Immature natural killer cell (primary cell): ENCODE measurements around the gene DFFA. TPM values are rescaled to one million over a fixed set of nuclear protein-coding genes. Genes with fewer than 3 reads are reported as not detected.
"Not testable (repeated sequence)": the region's sequence is repeated elsewhere in the genome, so short reads cannot be mapped to it uniquely, and the experiment has no call there.

ENCODE experiments used
- DNase-seq, 3 donors: peaks; one replicate each; pipeline ENCODE4 v3.0.0; 2022; ENCODE audit warnings: mixed read lengths in 1 of 3
- H3K27ac Mint-ChIP-seq, 6 donors: one replicate each; pipeline ENCODE4 v1.8.0; 2020; ENCODE audit warnings: mixed read lengths in 6 of 6, mild to moderate bottlenecking in 5 of 6, inconsistent platforms in 4 of 6, moderate library complexity in 3 of 6
- H3K27me3 Mint-ChIP-seq, 3 donors: one replicate each; pipeline ENCODE4 v1.8.0; 2020 to 2021; ENCODE audit warnings: low read depth in 3 of 3, mild to moderate bottlenecking in 3 of 3, mixed read lengths in 3 of 3, moderate library complexity in 3 of 3, inconsistent platforms in 1 of 3
- H3K36me3 Mint-ChIP-seq, 3 donors: one replicate each; pipeline ENCODE4 v1.8.0; 2020; ENCODE audit warnings: mixed read lengths in 3 of 3, inconsistent platforms in 2 of 3, mild to moderate bottlenecking in 2 of 3
- H3K4me1 Mint-ChIP-seq, 2 donors: one replicate each; pipeline ENCODE4 v1.8.0; 2020; ENCODE audit warnings: inconsistent platforms in 2 of 2, mild to moderate bottlenecking in 2 of 2, mixed read lengths in 2 of 2, moderate library complexity in 1 of 2
- H3K4me3 Mint-ChIP-seq, 5 donors: one replicate each; pipeline ENCODE4 v1.8.0; 2020; ENCODE audit warnings: mild to moderate bottlenecking in 5 of 5, mixed read lengths in 5 of 5, inconsistent platforms in 3 of 5, moderate library complexity in 3 of 5
- H3K9me3 Mint-ChIP-seq, 6 donors: one replicate each; pipeline ENCODE4 v1.8.0; 2020; ENCODE audit warnings: mild to moderate bottlenecking in 6 of 6, mixed read lengths in 6 of 6, inconsistent platforms in 4 of 6, moderate library complexity in 3 of 6
- polyA plus RNA-seq, 3 donors: library from polyadenylated mRNA; unstranded; fragments of 300-500 nt; fragmentation: Illumina TruSeq; gene quantifications; one replicate each; pipeline ENCODE4 v1.2.3, GENCODE V29; 2021

Gene DFFA
- polyA plus RNA-seq, 3 donors from 2014 or later, result 24.9 to 37.6 (median 28.6) TPM

- Mint-ChIP-seq H3K4me3 (no peak overlapping the region), H3K9me3 (no peaks in the 10 kb centered on the region), H3K27ac (no peak overlapping the region), H3K4me1 (peaks cover 27 to 37% of the 10 kb centered on the region in 2 donors), H3K36me3 (peaks cover 0 to 14% (median 8%) of the 10 kb centered on the region in 3 donors), H3K27me3 (peaks cover 0 to 1% (median 0%) of the 10 kb centered on the region in 3 donors)
- DNase-seq, result no peak
These were observed 2.3 kb downstream of the DFFA start for GRCh38 chr1:10470043-10470442.

GRCh38 chr1:10467078-10467477, 5.3 kb downstream of the DFFA start:
- Mint-ChIP-seq H3K4me1 (peaks cover 11 to 14% of the 10 kb centered on the region in 2 donors), H3K27ac (no peak overlapping the region), H3K36me3 (peaks cover 8 to 31% (median 10%) of the 10 kb centered on the region in 3 donors), H3K9me3 (no peaks in the 10 kb centered on the region), H3K27me3 (no peaks in the 10 kb centered on the region), H3K4me3 (no peak overlapping the region)
- DNase-seq, result no peak

GRCh38 chr1:10459184-10459583, 13.1 kb downstream of the DFFA start:
- H3K27ac Mint-ChIP-seq, result no peak overlapping the region
- H3K27me3 Mint-ChIP-seq, result no peaks in the 10 kb centered on the region
- no peaks in the 10 kb centered on the region for H3K4me1 Mint-ChIP-seq
- no peaks in the 10 kb centered on the region for H3K9me3 Mint-ChIP-seq
- H3K4me3 Mint-ChIP-seq, result no peak overlapping the region
- peaks cover 10 to 23% (median 15%) of the 10 kb centered on the region in 3 donors for H3K36me3 Mint-ChIP-seq
- DNase-seq, result no peak

GRCh38 chr1:10457875-10458274, 14.5 kb downstream of the DFFA start:
- Mint-ChIP-seq H3K27me3 (no peaks in the 10 kb centered on the region), H3K4me3 (no peak overlapping the region), H3K4me1 (no peaks in the 10 kb centered on the region), H3K27ac (no peak overlapping the region), H3K36me3 (peaks cover 10 to 16% (median 12%) of the 10 kb centered on the region in 3 donors), H3K9me3 (no peaks in the 10 kb centered on the region)
- no peak for DNase-seq

GRCh38 chr1:10457462-10457861, 14.9 kb downstream of the DFFA start:
- DNase-seq, H3K4me3 Mint-ChIP-seq, H3K27ac Mint-ChIP-seq, H3K27me3 Mint-ChIP-seq, H3K9me3 Mint-ChIP-seq, H3K4me1 Mint-ChIP-seq: not testable (repeated sequence)
- H3K36me3 Mint-ChIP-seq, result peaks cover 10 to 12% (median 10%) of the 10 kb centered on the region in 3 donors

GRCh38 chr1:10456661-10457060, 15.7 kb downstream of the DFFA start:
- H3K36me3 Mint-ChIP-seq, result peaks cover 6 to 10% (median 10%) of the 10 kb centered on the region in 3 donors
- DNase-seq, result no peak
- no peaks in the 10 kb centered on the region for H3K27me3 Mint-ChIP-seq
- H3K27ac Mint-ChIP-seq, result peak overlapping the region in 1 of 6 donors; percentile 27
- H3K4me1 Mint-ChIP-seq, result no peaks in the 10 kb centered on the region
- H3K4me3 Mint-ChIP-seq, result no peak overlapping the region
- H3K9me3 Mint-ChIP-seq, result no peaks in the 10 kb centered on the region

GRCh38 chr1:10456048-10456447, 16.3 kb downstream of the DFFA start:
- Mint-ChIP-seq H3K36me3 (peaks cover 1 to 5% (median 4%) of the 10 kb centered on the region in 3 donors), H3K4me1 (no peaks in the 10 kb centered on the region), H3K27ac (no peak overlapping the region), H3K9me3 (no peaks in the 10 kb centered on the region), H3K27me3 (peaks cover 0 to 2% (median 0%) of the 10 kb centered on the region in 3 donors), H3K4me3 (no peak overlapping the region)
- no peak for DNase-seq

- no peak overlapping the region for H3K4me3 Mint-ChIP-seq
- no peaks in the 10 kb centered on the region for H3K9me3 Mint-ChIP-seq
- H3K4me1 Mint-ChIP-seq, result peaks cover 7 to 10% of the 10 kb centered on the region in 2 donors
- peaks cover 2 to 5% (median 4%) of the 10 kb centered on the region in 3 donors for H3K27me3 Mint-ChIP-seq
- peak overlapping the region in 1 of 6 donors; percentile 17 for H3K27ac Mint-ChIP-seq
- peaks cover 0 to 4% (median 4%) of the 10 kb centered on the region in 3 donors for H3K36me3 Mint-ChIP-seq
- no peak for DNase-seq
These were observed 21.0 kb downstream of the DFFA start for GRCh38 chr1:10451287-10451686.

- H3K27ac Mint-ChIP-seq, result peak overlapping the region in 1 of 6 donors; percentile 17
- H3K9me3 Mint-ChIP-seq, result no peaks in the 10 kb centered on the region
- DNase-seq, result no peak
- peaks cover 0 to 4% (median 4%) of the 10 kb centered on the region in 3 donors for H3K36me3 Mint-ChIP-seq
- no peak overlapping the region for H3K4me3 Mint-ChIP-seq
- peaks cover 7 to 10% of the 10 kb centered on the region in 2 donors for H3K4me1 Mint-ChIP-seq
- H3K27me3 Mint-ChIP-seq, result peaks cover 2 to 5% (median 4%) of the 10 kb centered on the region in 3 donors
These were observed 21.5 kb downstream of the DFFA start for GRCh38 chr1:10450836-10451235.

GRCh38 chr1:10450156-10450814, 22.0 kb downstream of the DFFA start:
- Mint-ChIP-seq H3K27ac (no peak overlapping the region), H3K4me3 (no peak overlapping the region), H3K9me3 (no peaks in the 10 kb centered on the region), H3K4me1 (peaks cover 7 to 10% of the 10 kb centered on the region in 2 donors), H3K36me3 (peaks cover 0 to 4% (median 4%) of the 10 kb centered on the region in 3 donors), H3K27me3 (peaks cover 2 to 5% (median 4%) of the 10 kb centered on the region in 3 donors)
- DNase-seq, result no peak

GRCh38 chr1:10449751-10450150, 22.6 kb downstream of the DFFA start, which contains the start of gene CORT:
Gene CORT, plus strand, starts transcription at chr1:10450031. Its CDS starts 193 bp downstream, at chr1:10450224.
- H3K4me1 Mint-ChIP-seq, result peaks cover 7 to 10% of the 10 kb centered on the region in 2 donors
- H3K4me3 Mint-ChIP-seq, result no peak within 1 kb of the TSS
- peaks cover 0 to 7% (median 4%) of the 10 kb centered on the region in 3 donors for H3K36me3 Mint-ChIP-seq
- no peak within 1 kb of the TSS for H3K27ac Mint-ChIP-seq
- DNase-seq, result no peak
- no peaks in the 10 kb centered on the region for H3K9me3 Mint-ChIP-seq
- H3K27me3 Mint-ChIP-seq, result peaks cover 2 to 5% (median 4%) of the 10 kb centered on the region in 3 donors

- H3K9me3 Mint-ChIP-seq, result no peaks in the 10 kb centered on the region
These were observed 25.4 kb downstream of the DFFA start for GRCh38 chr1:10446790-10447422.

GRCh38 chr1:10444795-10445397, 27.4 kb downstream of the DFFA start:
- no peak for DNase-seq
- H3K36me3 Mint-ChIP-seq, result peaks cover 0 to 7% (median 4%) of the 10 kb centered on the region in 3 donors
- peaks cover 0 to 5% (median 2%) of the 10 kb centered on the region in 3 donors for H3K27me3 Mint-ChIP-seq
- peaks cover 7 to 10% of the 10 kb centered on the region in 2 donors for H3K4me1 Mint-ChIP-seq
- no peaks in the 10 kb centered on the region for H3K9me3 Mint-ChIP-seq
- H3K4me3 Mint-ChIP-seq, result no peak overlapping the region
- no peak overlapping the region for H3K27ac Mint-ChIP-seq

More at GRCh38 chr1:10446790-10447422, 25.4 kb downstream of the DFFA start:
- peak in 2 of 3 donors; percentile 34 to 46 for DNase-seq
- peak overlapping the region in 3 of 6 donors; percentile 2 to 40 (median 33) for H3K27ac Mint-ChIP-seq
- H3K4me1 Mint-ChIP-seq, result peaks cover 7 to 10% of the 10 kb centered on the region in 2 donors
- H3K4me3 Mint-ChIP-seq, result peak overlapping the region in 3 of 5 donors; percentile 38 to 64 (median 39)
- peaks cover 2 to 5% (median 4%) of the 10 kb centered on the region in 3 donors for H3K27me3 Mint-ChIP-seq
- peaks cover 0 to 7% (median 4%) of the 10 kb centered on the region in 3 donors for H3K36me3 Mint-ChIP-seq

- Mint-ChIP-seq H3K4me1 (peaks cover 7 to 10% of the 10 kb centered on the region in 2 donors), H3K27me3 (peaks cover 0 to 2% (median 2%) of the 10 kb centered on the region in 3 donors), H3K9me3 (no peaks in the 10 kb centered on the region), H3K4me3 (no peak overlapping the region), H3K36me3 (peaks cover 0 to 4% (median 3%) of the 10 kb centered on the region in 3 donors), H3K27ac (no peak overlapping the region)
- no peak for DNase-seq
These were observed 28.1 kb downstream of the DFFA start for GRCh38 chr1:10444248-10444647.
